Islet of Langerhans (tissue), 1 donor: Measurements from ENCODE around the gene FRMPD2.
"Not testable (repeated sequence)": the region's sequence is repeated elsewhere in the genome, so short reads cannot be mapped to it uniquely, and the experiment has no call there.

Experiments used
- FAIRE-seq: peaks from one replicate; lab custom pipeline; 2011; peaks lifted over from hg19 to GRCh38; lab: Jason Lieb, UNC

The FRMPD2 gene

DNA sequence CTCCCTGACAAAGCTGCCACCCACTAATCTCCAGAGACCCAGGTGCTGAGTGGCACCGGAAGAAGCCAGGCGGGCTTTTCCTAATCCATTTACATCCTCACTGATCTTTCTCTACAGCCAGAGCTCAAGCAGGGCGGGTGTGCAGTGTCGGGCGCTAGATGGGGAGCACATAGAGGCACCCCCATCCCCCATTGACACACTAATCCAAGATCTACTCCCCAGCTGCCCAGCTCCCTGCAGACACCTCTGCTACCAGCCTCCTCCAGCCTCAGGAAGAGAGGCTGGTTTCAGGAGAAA is 22.2 kb downstream of the FRMPD2 start:
- no peak for FAIRE-seq

DNA sequence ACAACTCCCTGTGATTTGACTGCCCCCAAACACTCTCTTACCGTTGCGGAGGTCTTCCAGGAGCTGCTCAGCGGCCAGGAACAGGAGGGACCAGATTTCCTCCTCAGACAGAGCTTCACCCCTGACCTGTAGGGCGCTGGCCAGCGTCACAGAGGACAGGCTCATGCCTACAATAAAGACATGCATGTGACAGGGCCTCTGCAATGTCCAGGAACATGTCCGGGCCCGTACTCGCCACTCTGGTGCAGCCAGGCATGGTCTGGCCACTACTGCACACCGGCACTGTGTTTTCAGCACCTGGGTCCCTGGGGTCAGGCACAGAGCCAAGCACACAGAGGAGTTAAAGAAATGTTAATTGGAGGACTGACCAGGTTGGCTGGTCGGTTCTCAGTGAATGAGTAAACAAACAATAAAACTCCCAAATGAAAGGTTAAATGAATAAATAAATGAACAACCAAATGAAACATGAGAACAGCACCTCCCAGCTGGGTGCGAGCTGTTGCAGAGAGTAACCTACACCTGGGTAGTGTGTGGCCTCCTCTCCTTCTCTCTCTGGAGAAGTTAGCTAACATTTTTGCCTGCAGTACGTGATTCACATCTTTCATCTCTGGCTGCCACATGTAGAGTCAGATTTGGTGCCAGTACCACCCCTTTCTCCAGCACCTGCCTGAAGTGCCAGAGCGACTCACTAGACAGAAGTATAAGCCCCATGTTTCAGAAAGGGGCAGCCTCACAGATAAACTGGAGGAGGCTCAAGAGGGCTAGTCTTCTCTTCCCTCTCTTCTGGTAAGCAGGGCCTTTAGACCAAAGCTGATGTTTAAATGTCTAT is 22.8 kb downstream of the FRMPD2 start:
- FAIRE-seq: no peak

DNA sequence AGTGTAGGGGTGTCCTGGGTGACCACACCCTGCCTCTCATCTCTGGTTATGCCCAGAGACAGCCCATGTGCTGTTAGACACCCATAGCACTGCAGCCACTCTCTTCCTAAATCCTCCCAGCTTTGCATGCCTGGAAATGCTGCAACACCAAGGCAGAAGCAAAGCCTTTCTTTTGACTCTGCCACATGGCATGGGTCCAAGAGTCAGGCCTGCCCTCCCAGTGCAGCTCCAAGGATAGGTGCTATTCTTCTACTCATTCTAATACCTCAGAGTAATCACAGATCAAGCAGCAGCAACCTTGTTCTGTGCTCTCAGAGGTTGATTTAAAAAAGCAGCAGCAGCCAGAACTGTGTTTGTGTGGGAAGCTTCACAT is 23.4 kb downstream of the FRMPD2 start:
- no peak for FAIRE-seq

DNA sequence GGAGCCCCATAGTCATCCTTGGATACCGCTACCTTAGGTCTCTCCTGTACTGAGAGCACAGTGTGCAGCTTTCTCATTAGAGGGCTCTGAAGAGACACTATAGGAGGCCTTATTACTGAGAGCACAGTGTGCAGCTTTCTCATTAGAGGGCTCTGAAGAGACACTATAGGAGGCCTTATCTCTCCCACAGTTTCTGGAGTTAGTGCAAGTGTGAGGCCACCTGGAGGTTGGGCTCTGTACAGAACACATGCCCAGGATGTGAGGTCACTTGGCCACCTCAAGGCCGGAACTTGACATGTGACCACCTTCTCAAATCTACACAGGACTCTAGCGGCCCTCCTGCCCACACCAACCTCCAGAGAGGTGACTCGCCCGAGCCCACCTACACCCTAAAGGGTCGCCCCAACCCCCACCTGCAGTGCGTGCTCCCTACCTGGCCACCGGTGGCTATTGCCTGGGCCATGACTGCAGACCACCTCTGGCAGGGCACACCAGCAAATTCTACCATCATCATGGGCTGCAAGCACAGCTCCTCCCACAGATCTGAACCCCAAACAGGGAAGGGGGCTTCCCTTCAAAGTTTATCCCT is 24.6 kb downstream of the FRMPD2 start:
- FAIRE-seq: no peak

DNA sequence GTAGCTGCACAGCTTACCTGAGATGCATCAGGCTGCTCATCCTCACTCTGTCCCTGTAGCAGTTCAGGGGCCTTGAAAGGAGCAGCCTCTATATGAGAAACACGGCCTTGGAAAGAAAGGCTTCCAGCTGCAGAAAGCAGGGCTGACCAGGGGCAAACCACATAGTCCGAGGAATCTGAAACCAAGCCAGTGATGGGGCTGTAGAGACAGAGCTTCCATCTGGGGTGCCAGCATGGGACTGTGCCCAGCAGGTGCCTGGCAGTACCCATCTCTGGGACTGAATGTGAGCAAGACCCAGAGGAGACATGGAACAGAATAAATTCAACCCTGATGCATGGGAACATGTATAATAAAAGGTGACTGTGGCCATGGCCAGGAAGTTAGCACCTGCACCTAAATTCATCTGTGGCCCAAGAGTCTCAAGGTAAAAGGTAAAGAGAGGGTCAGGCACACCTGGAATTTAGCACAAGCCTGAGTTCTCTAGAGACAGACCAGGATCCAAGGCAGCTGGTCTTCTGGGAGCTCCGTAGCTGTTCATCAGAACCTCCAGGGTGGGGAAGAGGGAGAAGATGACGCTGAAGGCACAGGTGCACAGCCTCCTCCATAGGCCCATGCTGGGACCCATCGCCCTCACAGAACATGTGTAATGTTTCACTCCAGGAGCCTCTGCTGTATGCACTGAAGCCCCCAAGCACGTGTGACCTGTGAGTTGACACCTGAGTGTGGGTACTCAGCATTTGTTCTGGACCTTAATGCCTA is 25.3 kb downstream of the FRMPD2 start:
- no peak for FAIRE-seq

DNA sequence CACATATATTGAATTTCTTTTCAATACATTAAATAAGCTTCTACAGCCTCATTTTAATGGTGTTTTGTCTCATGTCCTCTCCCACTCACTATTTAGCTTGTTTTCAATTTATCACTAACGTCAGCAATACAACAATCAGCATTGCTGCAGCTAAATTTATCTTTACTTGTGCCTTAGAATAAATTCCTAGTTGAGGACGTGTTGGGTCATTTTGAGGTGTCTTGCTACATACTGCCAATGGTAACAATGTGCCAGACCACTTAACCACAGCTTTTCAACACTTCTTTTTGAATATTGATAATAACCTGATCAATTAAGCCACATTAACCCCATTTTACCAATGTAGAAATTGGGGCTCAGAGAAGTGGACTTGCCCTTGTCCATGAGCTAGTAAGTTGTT is 26.0 kb downstream of the FRMPD2 start:
- no peak for FAIRE-seq

DNA sequence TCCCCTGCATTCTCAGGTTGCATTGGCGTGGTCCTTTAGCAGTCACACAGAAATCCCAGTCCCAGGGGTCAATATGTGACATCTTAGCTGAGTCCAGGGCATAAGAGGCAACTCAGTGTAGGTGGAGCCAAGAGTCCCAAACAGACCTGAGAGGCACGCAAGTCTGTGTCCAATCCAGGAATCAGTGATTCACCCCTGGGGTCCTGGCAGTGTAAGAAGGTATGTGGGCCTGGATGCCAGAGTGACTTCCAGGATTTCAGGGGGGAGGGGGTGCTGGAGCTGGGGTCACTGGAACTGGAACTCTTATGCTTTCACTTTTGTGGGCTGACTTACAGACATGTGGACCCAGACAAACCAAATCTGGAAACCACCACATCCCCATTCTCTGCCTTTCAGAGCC is 26.8 kb downstream of the FRMPD2 start:
- no peak for FAIRE-seq

DNA sequence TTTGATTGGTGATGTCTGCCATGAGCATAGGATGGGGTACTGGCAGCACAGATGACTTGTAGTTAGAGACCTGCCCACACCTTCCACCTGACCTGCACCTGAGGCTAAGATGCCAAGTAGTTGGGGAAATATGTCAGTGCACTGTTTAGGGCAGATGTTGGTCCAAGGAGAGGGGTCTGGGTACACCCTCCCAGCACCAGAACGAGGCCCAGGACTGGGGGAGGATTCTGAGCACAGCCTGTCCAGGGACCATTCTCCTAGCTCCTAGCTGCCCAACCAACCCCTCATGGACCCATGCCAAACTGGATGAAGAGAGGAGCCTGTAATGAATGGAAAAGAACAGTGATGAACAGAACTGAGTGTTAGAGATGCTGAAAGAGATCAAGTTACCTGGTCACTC is 28.0 kb downstream of the FRMPD2 start:
- no peak for FAIRE-seq

DNA sequence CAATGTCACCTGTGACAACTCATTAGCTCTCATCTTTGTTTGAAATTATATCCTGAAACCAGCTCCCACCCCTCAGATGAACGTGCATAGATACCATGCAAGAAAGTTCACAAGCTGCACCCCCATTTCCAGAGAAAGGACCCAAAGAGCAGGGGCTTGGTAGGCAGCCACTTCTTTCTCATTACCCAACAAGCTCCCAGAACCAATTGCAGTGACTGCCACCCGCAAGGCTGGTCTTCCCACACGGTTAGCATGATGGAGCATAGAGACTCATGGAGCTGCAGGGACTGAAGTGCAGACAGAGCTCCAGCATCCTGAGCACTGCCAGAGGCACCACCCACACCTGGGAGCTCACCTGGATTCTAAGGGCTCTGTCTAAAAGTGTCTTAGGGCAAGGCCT is 28.5 kb downstream of the FRMPD2 start:
- no peak for FAIRE-seq

DNA sequence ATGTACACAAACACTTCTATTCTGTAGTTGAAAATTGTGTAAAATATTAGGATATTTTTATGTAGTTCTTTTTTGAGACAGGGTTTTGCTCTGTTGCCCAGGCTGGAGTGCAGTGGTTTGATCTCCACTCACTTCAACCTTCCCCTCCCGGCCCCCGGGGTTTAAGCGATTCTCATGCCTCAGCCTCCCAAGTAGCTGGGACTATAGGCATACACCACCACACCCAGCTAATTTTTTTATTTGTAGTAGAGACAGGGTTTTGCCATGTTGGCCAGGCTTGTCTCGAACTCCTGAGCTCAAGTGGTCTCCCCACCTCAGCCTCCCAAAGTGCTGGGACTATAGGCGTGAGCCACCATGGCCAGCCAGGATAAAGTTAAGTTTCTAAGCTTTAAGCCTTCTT is 30.6 kb downstream of the FRMPD2 start:
- FAIRE-seq: not testable (repeated sequence)

DNA sequence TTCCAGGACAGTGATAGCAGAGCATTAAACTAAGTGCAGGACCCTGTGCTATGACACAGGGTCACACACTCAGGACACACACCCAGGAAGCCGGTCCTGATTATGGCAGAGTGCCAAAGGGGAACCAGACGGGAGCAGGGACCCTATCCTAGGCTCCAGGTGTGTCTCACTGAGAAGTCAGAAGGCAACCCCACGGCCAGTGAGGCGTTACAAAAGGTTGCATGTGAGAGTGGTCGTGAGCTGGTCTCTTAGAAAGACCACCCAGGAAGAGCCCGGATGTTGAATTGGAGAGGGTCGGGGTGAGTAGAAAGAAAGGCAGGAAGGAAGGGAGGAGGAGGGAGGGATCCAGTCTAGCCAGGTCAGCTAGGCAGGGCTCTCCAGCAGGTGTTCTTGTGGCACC is 31.0 kb downstream of the FRMPD2 start:
- no peak for FAIRE-seq

DNA sequence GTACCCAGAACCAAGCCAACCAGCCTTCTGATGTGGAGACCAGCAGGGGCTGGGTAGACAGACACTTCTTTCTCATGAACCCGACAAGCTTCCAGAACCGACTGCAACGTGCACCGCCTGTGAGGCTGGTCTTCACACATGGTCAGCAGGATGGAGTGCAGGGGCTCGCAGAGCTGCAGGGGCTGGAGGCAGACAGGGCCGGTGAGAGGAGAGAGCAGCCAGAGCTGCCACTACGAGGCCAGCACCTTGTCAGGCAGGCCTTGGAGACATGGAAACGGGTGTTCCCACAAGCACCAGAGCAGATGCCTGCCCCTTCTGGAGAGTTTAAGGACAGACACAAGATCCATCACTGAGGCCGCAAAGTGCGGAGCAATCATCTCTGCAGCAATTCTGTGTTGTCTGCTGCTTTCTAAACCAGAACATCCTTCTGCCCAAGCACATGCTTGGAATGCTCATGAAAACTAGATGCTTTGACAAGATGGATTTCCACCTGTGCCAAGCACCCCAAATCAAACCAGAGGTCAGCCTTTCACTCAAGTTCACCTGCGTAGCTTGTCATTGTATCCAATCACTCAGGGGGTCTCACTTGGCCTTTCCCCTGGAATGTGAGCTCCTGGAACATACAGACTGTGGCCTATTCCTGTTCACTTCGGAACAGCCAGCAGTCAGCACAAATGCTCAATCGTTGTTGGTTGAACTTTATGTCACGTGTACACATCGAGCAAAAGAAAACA is 32.2 kb downstream of the FRMPD2 start:
- FAIRE-seq: no peak

DNA sequence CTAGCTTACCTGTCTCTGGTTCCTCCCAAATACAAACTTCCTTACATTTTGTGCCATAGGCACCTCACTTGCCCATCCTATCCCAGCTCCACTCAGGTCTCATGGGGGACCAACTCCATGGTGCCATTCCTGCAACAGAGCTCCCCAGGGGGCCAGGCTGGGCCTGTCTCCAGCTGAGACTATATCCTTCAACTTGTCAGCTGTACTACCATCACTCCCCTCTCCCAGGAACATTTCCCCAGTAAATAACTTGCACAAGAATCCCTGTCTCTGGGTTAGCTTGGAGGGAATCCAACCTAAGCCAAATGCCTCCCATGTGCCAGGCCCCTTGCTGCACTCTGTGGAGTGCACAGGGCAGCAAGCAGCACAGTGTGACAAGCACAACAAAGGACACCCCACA is 33.2 kb downstream of the FRMPD2 start:
- FAIRE-seq: no peak

DNA sequence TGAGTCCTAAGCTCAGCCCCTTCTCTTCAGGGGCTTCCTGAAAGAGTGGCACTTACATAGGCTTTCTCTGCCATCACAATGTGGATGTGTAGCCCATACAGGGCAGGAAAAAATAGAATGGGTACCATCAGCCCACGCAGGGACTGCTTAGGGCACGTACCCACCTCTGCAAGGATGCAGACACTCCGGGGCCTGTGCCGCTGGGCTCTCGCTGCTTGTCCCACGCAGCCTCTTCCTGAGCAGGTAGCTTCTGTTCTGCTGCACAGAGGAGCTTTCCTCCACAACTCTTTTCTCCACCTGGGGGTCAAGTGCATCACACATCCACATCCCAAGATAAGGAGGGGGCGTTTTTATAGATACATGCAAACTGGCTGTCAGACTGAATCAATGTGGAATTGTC is 34.3 kb downstream of the FRMPD2 start:
- no peak for FAIRE-seq

DNA sequence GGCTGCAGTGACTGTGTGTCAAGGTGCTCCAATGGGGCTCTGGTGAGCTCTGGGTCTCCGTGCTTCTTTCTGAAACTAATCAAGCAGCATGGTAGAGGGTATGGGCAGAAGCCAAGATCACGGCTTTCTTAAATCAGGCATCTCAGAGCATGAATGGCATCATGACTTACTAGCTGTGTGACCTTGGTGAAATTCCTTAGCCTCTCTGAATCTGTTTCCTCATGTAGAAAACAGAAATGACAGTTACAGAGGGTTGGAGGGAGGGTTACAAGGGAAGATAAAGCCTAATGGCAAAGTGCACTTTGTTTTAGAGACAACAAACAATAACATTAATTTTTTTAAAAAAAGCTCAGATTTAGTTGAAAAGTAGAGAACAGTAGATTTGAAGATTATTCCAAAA is 34.9 kb downstream of the FRMPD2 start:
- no peak for FAIRE-seq

DNA sequence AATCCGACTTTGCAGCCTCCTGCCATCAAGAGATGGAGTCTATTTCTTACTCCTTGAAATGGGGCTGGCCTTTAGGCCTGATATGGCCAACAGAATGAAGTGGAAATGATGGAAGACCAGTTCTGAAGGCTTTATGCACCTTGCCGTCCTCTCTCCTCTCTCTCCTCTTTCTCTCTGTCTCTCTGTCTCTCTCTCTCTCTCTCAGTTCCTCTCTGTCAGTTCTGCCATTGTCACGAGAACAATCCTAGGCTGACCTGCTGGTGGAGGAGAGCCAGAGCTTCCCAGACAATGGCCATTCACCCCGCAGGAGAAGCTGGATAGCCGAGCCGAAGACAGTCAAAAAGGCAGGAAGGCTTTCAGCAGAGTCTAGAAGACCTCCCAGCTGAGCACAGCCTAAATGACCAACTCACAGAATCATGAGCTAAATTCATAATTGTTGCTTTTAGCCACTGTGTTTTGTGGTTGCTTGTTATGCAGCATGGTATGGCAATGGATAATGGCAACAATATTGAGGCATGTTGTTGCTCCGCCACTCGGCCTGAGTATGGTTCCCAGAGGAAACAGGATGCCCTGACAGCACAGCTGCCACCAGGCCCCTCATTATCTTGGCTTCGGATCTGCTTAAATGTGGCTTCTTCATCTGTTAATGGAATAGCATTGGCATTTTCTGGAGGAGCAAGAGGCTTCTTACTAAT is 35.5 kb downstream of the FRMPD2 start:
- FAIRE-seq: no peak

DNA sequence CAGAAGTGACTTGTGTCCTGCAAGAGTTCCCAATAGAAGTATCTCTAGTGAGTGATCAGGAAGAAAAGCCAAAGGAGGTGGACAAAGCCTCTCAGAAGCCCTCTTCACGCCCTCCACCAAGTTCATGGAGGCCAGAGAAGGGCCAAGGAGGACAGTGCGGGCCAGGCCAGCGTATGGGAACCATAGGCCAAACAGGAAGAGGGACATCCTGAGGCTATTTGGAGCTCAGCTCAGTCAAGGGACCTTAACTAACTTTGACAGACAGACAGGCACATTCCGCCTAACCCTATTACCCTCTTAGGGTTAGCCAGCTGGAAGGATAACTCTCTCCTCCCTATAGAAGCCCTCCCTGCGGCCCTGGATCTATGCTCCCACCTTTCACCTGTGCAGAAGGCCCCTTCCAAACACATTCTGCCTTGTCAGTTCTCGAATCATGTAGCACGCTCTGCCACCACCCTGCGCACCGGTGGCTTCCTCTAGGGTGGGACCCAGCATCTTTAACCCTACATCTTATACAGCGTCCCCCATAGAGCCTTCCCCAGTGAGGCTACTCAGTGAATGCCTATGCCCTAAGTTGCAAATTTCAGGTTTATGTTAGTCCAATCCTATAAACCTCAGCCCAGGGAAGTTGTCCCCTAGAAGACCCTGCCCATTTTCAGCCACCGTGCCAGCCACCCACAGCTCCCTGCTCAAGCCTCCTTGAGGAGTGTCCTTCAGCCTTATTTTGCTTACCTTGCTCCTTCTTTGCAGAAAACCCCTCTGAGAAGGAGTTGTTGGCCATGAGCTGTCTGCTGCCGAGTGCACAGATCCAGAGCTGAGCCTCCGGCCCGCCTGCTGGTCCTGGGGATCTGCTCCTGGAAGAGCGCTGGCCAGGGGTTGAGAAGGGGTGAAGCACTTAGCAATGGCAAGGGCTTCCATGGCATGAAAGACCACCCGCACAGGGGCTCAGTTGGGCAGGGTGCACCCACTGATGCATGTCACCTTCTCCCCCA is 36.9 kb downstream of the FRMPD2 start:
- no peak for FAIRE-seq

DNA sequence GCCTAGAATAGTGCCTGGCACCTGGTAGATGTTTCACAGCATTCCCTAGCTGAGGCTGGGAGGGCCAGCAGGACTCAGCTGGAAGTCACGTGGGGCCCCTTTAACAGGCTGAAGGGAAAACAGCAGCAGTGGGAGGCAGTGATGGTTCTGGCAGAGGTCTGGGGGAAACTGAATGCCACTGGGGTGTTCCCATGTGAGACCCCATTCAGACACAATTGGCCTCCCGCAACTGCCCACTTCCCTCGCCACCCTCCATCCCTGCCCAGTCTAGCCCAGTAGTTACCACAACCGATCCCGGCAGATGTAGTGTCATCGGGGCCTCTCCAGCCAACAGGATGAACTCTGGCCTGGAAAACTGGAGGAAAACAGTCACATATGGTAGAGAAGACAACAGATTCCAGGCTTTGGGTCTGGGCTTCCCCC is 38.3 kb downstream of the FRMPD2 start:
- FAIRE-seq: no peak

DNA sequence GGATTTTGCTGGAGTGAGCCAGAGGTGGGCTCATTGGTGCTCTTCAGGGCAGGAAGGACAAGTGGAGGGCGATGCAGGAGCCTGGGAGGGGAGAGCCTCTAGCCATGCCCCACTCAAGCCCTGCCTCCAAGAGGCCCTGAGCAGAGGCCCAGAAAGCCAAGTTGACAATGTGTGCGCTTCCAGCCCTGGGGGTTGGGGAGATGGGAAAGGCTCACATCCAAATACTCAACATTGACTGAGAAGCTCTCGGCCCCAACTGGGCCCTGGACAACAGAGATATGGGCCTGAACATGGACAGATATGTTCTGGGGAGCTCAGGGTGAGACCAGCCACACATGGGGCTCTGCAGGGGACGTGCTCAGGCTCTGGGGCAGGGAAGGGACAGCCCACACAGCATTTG is 39.0 kb downstream of the FRMPD2 start:
- no peak for FAIRE-seq

DNA sequence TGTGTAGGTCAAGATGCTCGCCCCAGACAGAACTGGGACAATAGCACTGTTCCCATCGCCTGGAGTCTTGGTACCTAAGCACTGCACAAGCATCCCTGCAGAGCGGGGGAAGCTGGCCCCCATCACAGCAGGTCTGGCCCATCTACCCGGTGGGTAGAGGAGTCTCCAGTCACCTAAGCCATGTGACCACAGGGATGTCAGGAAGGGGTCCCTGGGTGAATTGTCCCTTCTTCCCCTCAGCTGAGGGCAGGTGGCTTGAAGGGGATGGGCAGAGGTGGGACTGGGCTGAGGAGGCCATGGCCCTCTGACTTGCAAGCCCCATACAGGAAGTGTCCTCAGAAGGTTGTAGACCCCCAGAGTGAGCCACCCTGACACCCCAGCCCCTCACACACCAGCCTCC is 39.7 kb downstream of the FRMPD2 start:
- no peak for FAIRE-seq

DNA sequence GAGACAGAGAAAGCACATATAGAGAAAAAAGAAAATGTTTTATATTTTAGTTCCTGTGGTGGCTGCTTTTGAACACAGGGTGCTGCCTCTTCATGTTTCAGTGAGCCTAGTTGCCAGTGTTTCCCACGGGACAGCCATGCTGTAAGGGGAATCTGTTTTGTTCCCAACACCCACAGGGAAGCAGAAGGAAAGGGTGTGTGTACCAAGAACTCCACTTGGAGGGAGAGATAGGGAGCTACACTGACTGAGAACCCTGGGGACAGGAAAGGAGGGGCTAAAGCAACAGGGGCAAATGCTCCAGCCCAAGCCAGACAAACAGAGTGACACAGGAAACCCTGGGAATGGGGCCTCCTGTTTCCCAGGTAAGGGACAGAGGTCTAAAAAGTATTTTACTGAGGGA is 40.2 kb downstream of the FRMPD2 start:
- FAIRE-seq: no peak
